HG03469 (cell line): ENCODE data around the gene ELF1.
"Not testable (repeated sequence)": the region's sequence is repeated elsewhere in the genome, so short reads cannot be mapped to it uniquely, and the experiment has no call there.

ENCODE experiments used
- ATAC-seq: cut with Tn5 transposase; IDR thresholded peaks from one replicate; pipeline ENCODE4 v1.9.1; 2021; ENCODE audit warnings: mild to moderate bottlenecking, moderate library complexity, moderate number of reproducible peaks; ENCODE audit not compliant: unreplicated experiment

The ELF1 gene

GRCh38 chr13:40908546-40908945, 110.6 kb downstream of the ELF1 start:
- ATAC-seq, result no peak

- ATAC-seq, result not testable (repeated sequence)
These were observed 118.1 kb downstream of the ELF1 start for GRCh38 chr13:40901032-40901431.

GRCh38 chr13:40900568-40900967, 118.5 kb downstream of the ELF1 start:
- ATAC-seq, result not testable (repeated sequence)

- no peak for ATAC-seq
These were observed 122.1 kb downstream of the ELF1 start for GRCh38 chr13:40897053-40897452.

- ATAC-seq, result no peak
These were observed 123.6 kb downstream of the ELF1 start for GRCh38 chr13:40895227-40896184.

GRCh38 chr13:40893573-40893972, 125.5 kb downstream of the ELF1 start:
- ATAC-seq, result not testable (repeated sequence)

- ATAC-seq, result no peak
These were observed 133.1 kb downstream of the ELF1 start for GRCh38 chr13:40886017-40886416.

GRCh38 chr13:40884175-40884574, 134.9 kb downstream of the ELF1 start:
- not testable (repeated sequence) for ATAC-seq
